HPDE6-E6E7 (cell line): ENCODE measurements around the gene PLEKHM2.
A peak's percentile ranks its signal among the peaks of the same experiment; 100 is the strongest.

ENCODE experiments used
- DNase-seq: peaks from one replicate; pipeline ENCODE4 v3.0.0; 2011; ENCODE audit warnings: missing footprints; ENCODE audit errors: extremely low spot score

Gene PLEKHM2

GRCh38 chr1:15758343-15758931, 74.3 kb downstream of the PLEKHM2 start, which contains the start of gene FBLIM1:
Gene FBLIM1 (plus strand): TSS chr1:15758795. CDS start chr1:15764984, 6,189 bp downstream.
- no peak for DNase-seq

DNA sequence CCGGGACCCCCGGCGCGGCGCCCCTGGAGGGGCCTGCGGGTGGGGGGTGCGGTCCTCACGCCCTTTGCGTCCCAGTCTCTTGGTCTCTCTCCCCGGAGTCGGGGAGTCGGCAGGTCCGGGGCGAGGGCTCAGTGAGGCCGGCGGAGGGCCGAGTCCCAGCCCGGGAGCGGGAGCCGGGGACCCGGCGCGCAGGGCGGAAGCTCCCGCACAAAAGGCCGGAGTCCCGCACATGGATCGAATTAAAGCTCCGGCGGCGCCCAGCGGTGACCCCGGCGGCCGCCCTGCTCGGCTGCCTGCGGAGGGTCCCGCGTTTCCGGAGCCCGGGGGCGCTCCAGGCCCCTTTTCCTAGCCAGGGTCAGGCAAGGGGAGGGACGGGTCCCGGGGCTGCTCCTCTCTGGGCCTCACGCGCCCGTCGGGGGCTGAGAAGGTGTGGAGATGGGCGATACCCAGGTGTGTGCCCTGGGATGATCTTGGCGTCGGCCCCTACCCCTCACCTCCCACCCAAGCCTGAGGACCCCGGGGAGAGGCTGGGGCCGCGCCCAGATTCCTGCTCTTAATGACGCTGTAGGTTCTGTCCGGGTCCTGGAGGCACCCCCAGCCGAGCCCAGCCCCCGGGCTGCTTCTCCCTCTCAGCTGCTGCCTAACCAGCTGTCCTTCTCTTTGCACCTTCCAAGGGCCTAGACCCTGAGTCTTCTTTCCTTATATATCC, 75.0 kb downstream of the PLEKHM2 start:
- DNase-seq, result no peak

- no peak for DNase-seq
Measured at GRCh38 chr1:15760520-15761211, 76.5 kb downstream of the PLEKHM2 start.

DNA sequence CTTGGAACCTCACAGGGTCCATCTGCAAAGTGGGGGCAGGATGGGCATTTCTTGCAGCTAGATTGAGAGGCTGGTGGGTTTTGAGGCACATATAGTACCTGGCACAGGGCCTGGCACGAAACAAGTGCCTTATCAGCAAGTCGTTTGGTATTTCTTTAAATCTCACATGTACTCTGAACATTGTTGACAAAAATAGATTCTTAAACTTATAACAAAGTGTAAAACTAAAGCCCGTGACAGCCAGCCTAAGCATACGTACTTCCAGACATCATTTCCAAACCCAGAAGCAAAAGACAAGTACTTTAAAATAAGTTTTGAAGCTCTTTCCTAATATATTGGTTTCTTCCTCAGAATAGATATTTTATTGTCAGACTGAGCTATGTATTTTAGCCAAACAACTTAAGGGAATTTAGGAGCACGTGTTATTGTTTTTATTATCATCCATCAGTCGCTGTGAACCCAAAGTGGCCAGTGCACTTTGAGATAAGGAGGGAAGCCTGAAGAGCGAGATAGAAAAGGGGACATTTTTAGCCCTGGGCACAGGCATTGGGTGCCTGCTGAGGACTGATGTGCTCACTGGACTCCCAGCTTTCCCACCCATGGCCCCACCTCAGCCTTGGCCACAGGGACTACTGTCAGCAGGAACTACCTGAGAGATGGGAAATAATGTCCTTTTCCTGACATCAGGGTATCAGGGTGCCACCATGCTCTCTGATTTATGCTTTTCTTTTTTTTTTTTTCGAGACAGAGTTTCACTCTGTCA, 77.4 kb downstream of the PLEKHM2 start:
- no peak for DNase-seq

DNA sequence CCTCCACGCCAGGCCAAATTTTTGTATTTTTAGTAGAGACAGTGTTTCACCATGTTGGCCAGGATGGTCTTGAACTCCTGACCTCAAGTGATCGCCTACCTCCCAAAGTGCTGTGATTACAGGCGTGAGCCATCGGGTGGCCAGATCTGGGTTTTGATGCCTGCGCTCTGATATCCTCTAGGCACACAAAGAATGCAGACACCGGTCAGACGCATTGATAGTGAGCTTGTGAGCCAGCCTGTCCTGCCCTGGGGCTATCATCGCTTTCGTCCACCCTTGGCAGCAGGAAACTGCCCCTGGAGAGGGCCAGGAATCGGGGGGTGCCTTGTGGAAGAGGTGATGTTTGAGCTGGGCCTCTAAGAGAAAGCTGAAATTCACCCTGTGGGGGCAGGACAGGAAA, 78.4 kb downstream of the PLEKHM2 start:
- DNase-seq, result no peak

- DNase-seq, result no peak
Measured at GRCh38 chr1:15764269-15764764, 80.2 kb downstream of the PLEKHM2 start.

- no peak for DNase-seq
Measured at GRCh38 chr1:15764890-15765289, 80.8 kb downstream of the PLEKHM2 start.

DNA sequence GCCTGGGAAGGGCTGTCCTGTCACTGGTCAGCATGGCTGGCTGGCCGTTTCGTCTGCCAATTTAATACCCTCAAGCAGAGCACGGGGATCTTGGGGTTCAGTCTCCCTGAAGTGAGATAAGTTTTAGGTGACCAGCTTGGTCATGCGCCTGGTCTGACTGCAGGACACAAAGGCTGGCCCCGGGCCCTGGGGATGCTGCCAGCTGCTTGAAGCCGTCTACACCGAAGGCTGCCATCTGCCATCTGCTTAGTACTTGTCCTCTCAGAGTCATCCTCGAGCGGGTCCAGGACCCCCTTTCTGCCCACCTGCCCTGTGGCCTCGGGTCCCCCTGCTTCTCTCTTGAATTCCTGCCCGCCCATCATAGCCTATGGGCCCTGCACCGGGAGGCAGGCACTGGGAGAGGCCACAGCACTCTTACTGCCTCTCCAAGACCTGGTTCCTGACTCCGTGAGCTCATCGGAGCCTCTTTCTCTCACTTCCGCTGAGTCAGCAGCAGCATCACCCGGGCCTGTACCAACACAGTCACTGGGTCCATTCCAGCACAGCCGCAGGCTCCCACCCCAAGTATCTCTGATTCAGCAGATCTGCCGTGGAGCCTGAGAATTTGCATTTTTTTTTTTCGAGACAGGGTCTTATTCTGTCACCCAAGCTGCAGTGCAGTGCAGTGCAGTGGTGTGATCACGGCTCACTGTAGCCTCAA, 81.5 kb downstream of the PLEKHM2 start:
- DNase-seq, result peak; percentile 99

- no peak for DNase-seq
Measured at GRCh38 chr1:15767941-15768340, 83.8 kb downstream of the PLEKHM2 start.

- no peak for DNase-seq
Measured at GRCh38 chr1:15768388-15768787, 84.3 kb downstream of the PLEKHM2 start.

DNA sequence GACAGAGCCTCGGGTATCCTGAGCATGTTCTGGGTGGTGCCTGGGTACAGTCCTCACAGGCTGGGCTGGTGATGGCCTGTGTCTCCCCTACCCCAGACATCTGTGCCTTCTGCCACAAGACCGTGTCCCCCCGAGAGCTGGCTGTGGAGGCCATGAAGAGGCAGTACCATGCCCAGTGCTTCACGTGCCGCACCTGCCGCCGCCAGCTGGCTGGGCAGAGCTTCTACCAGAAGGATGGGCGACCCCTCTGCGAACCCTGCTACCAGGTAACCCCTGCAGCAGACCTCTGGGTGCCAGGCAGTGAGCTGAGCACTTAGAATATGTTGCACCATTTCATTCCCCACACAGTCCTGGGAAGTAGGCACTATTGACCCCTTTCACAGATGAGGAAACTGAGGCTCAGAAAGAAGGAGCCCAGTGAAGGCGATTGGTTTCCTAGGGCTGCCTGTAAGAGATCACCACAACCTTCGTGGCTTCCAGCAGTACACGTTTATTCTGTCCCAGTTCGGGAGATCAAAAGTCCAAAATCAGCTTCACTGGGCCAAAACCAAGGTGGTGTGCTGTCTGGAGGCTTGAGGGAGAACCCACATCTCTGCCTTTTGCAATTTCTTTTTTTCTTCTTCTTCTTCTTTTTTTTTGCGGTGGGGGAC, 86.3 kb downstream of the PLEKHM2 start:
- DNase-seq, result no peak

DNA sequence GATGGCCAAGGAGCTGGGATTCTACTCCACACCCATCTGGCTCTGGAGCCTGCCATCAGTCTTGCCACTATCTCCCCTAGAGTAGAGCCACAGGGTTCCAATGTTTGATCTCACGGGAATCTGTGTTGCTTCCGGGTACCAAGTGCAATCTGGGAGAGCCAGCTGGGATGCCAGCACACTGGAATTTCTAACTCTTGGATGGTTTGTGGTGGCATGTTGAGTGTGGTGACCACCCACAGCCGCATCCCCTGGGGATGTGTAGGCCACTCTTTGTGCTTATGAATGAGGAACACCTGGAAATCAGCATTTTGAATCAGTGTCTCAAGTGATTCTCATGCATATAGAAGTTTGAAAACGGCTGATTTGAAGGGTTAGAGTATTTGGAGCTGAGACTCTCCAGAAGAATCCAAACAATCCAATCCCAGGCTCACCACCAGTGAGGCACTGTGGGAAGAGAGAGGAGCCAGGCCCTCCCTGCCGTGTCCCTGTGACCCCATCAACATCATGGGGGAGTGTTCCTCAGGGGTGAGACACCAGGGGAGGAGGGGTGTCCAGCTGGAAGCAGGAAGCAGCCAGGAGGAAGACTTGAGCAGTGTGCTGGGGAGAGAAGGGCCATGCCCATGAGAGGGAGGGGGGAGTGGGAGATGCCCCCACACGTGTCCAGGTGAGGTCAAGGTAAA, 87.9 kb downstream of the PLEKHM2 start:
- no peak for DNase-seq

DNA sequence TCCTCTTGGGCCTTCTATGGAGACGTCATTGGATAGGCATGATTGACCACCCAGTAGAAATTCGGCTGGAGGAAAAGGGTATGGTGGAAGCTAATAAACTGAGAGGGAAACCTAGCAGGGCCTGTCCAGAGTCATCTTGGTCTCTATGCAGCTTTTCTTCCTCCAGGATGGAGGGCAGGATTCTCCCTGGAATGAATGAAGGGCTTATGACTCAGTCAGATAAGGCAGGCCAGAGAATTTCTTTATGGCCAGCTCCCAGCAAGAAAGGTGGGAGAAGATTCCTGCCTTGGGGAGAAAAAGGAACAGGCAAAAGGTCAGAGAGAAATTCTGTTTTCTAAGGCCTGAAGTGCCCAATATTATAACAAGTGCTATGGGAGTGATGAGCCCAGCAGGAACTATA, 91.6 kb downstream of the PLEKHM2 start:
- DNase-seq, result no peak

- no peak for DNase-seq
Measured at GRCh38 chr1:15777909-15778707, 94.0 kb downstream of the PLEKHM2 start.
